NCI-H128 (cell line): Measurements from ENCODE around the gene ISM1.

Source experiments
- DNase-seq: peaks from one replicate; lab custom pipeline; 2025; ENCODE audit not compliant: unreplicated experiment; lab: John Stamatoyannopoulos, UW

ISM1 gene

DNA sequence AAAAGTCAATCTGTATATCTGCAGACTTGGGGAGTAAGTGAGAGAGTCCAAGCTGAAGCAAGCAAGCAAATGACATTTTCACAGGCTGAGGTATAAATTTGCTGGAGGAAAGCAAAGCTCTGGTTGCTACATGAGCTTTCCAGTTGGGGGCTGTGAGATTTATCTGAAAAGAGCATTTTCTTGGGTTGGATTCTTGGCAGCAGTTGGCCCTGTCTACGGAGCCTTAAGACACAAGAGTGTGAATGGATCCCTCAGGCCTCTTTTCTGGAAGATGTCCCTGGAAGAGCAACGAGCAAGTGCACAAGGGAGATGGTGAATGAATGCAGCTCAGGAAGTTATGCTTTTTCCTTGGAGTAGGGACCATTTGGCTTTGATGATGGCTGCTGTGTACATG lies 30.8 kb downstream of the ISM1 start:
- DNase-seq, result no peak

DNA sequence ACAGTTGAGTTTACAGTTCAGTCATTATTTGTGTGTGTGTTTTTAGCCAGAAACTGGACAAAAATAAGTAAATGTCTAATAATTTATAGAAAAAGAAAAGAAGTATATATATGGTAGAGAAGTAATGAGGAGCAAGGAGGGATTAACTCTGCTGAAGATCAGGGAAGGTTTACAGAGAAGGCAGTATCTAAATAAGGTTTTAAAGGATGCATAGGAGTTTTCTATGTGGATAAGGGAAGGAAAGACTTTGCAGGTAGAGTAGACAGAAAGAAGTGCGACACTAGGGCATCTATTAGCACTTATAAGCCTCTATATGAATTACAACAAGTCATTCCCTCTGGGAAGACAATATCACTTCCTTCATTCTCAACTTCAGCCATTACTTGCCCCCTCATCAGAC lies 34.3 kb downstream of the ISM1 start:
- no peak for DNase-seq

DNA sequence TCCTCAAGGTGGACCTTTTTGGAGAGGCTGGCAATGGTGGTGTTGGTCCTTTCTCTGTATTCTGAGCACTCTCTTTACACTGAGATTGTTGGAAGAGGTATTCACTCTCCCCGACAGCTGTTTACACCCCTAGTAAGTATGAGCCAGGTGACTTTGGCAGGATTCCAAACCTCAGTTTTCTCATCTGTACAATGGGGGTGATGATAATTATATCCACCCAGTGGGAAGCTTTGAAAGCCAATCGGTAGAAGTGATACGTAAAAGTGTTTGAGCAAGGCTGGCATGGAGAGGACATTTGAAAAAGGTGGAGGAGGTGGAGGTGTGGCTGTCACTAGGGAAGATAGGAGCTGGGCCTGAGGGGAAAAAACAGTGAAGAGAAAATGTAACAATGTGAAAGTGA lies 35.5 kb downstream of the ISM1 start:
- no peak for DNase-seq

DNA sequence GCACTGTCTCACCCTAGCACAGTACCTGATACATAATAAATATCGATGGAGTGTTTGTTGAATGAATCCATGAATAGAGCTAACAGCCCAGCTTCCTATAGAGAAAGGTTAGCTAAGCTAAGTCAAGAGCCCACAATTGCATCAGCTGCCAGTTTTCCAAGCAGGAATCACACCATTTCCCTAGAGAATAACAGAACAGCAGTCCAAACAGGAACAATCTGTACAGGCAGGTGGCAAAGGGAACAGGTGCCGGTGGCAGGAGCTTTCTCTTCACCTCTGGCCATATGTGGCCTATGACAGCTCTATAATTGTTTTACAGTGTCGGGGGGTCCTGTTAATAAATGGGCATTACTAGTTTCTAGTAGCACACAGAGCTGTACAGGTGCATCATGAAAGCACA lies 38.8 kb downstream of the ISM1 start:
- DNase-seq, result peak; percentile 24

DNA sequence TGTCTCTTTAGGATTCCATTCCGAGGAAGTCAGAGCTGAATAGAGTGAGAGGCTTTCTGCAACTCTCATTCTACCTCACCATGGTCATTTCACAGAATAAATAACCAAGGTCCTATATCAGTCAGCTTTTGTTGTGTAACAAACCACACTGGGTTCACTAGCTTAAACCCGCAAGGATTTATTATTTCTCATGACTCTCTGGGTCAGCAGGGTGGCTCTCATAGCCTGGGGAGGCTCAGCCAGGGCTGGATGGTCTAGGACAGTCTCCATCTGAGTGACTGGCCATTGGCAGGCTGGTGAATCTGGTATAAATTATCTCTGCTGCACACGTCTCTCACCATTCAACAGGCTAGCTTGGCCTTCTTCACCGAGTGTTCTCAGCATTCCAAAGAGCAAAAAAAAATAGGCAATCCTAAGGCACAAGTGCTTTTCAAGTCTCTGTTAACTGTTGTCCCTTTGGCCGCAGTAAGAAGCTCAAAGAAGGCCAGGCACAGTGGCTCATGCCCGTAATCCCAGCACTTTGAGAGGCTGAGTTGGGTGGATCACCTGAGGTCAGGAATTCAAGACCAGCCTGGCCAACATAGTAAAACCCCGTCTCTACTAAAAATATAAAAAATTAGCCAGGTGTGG lies 39.7 kb downstream of the ISM1 start:
- no peak for DNase-seq

DNA sequence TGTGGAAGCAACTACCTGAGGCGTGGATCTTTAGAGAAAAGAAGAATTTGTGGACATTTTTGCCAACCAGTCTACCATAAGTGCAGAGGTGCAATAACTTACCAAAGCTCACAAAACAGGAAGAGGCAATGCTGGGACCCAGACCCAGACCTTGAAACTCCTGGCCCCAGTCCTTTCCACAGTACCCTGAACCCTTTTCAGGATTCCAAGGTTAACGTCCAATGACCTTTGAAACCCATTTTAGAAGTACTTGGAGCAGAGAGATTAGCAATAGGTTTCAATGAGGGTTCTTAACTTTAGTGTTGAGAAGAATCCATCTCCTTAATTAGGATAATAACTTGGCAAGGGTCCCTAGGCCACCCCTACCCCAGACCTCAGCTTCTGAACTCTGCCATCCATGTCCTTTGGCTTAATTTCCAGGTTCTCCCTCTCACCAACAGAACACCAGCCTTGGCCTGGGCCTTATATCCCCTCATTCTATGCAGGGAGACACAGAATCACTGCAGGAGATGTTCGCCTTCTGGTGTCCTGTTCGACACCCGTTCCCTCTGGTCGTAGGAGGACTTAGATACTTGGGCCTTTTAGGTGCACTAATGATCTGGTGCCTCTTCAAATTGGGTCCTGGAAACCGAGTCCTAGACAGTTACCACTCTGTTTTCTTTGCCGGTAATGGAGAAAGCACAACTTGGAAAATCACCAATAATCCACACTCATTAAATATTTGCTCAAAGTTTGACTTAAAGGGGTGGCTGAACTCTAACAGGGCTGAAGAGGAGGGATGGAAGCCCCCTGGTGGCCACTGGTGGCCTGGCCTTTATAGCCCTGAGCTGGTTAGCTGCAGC lies 40.6 kb downstream of the ISM1 start:
- no peak for DNase-seq

DNA sequence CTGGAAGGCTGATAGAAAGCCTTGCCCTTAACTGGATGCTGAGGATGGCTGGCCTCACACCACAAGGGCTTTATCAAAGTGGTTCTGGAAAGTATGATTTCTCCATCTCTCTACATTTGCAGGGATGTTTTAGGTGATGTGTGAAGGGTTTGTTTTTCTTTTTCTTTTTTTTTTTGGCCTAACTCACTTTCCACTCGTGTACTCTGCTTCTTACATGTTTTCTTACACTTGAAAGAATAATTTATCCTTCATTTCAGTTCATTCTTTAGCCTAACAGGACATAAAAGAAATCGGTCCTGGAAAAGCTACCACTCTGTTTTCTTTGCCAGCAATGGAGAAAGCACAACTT lies 41.2 kb downstream of the ISM1 start:
- no peak for DNase-seq

DNA sequence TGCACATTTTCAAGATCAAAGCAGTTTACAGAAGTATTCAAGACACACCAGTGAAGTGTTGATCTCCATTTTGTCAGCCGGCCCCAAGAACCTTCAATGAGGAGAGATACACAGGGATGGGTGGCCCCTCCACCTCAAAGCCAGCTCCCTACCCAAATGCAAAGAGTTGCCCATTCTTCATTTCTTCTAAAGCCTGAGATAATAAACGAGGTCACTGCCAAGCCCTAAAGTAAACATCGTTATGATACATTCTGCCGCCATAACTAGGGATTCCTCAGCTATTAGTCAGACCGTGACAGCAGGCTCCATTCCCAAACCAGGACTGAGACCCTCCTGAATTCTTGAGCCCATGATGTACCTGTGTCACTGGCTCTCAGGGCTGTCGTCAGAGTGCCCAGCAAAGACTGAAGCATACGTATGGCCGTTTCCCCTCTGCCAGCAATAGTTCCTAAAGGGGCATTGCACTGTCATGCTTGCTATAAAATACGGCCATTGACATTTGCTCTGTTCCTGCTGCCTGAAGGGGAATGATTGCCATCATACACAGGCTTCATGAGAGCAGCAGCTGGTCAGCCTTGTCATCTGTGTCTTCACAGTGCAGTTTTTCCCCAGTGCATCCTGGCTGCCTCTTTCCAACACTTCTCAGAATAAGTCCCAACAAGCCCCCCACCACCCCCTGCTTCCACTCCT lies 41.7 kb downstream of the ISM1 start:
- DNase-seq, result no peak

DNA sequence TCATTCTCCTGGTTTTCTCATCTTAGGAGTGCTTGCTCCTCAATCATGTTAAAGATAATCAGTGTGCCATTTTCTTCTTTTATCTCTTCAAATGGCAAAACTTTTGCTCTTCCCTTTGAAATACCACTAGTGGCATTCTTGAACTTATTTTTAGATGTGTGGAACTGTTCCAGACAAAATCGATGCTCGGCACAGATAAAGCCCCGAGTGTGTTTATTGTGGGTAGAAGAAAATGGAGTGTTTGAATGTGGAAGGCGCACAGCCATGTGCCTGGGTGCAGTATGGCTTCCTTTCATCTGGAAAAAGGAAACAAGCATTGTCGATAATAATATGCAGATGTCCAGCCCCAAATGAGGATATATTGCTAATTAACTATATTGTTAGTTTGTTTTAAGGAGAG lies 42.4 kb downstream of the ISM1 start:
- DNase-seq, result no peak

DNA sequence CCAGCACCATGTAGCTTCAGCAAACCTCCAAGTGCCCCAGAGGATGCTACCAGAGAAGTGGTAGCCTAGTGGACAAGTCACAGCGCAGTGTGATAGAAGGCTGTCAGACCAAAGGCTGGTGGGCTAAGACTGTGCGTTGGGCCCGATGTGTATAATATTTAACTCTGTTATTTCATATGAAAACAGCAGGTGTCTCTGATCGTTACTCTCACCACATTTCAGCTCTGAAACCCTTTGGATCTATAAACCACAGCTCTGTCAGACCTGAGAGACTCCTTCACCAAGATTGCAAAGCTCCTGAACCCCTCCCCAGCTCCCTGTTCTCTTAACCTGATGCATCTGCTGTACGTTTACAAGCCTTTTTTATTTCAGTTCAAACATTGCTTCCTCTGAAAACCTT lies 43.8 kb downstream of the ISM1 start:
- DNase-seq, result no peak

DNA sequence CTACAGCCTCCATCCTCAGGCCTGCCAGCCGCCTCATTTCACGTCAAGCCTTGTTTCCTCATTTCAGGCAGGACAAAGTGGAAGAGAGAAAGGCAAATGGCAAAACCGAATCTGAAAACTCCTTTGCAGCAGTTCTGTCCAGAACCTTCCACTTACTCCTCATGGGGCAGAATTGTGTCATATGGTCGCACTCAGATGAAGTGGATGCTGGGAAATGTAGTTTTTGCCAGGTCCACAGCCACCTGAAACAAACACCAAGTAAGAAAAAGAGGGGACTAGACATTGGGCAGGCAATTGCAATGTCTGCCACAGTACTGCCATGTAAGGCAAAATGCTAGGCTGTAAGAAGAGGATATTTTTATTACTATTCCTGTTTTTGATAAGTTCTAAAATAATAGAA lies 44.9 kb downstream of the ISM1 start:
- DNase-seq, result no peak

DNA sequence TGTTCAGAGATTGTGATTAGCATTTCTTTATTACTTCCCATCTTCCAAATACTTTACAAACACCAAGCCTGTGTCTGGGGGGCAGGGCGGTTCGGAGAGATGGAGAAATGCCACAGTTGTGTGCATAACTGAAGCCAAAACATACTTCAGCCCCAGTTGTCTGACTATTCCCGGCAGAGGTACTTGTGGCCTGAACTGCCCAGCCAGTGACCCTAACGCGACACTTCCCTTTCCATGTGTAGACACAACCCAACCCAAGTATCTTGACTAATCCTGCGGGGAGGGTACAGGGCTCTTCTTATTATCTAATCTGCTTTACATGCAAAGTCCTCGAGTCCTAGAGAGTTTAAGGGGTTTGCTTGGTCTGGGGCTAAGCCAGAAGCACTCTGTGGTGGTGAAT lies 46.2 kb downstream of the ISM1 start:
- DNase-seq, result no peak

DNA sequence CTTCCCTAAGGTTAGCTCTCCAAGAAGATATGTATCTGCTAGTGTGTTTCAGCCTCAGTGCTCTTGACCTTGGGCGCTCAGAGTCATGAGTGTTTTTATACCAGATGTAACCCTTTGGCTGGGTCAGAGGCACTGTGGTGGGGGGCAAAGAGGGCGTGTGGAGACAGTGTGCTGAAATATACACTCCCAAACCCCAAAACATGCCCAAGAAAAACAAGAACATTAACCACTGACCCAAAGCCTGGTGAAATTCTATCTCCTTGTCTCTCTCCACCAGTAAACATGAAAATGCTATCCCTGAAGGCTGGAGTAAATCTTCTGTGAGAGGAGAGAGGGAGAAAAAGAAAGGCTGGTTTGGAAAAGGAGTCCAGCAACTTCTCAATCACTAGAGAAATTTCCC lies 47.9 kb downstream of the ISM1 start:
- no peak for DNase-seq

DNA sequence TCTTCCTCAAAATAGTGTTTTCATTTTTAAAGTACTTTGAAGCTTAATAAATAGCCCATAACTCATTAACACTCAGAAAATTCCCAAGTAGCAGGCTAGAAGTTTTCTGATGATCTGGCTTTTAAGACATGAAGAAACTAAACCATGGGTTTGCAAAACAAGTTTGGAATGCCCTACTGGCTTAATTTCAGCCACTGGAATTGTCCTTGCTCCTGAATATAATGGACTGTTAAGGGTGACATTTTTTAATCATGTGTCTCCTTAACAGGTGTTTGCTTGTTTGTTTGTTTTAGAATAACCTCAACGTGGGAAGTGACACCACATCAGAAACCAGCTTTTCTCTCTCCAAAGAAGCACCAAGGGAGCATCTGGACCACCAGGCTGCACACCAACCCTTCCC lies 49.1 kb downstream of the ISM1 start:
- DNase-seq, result no peak

DNA sequence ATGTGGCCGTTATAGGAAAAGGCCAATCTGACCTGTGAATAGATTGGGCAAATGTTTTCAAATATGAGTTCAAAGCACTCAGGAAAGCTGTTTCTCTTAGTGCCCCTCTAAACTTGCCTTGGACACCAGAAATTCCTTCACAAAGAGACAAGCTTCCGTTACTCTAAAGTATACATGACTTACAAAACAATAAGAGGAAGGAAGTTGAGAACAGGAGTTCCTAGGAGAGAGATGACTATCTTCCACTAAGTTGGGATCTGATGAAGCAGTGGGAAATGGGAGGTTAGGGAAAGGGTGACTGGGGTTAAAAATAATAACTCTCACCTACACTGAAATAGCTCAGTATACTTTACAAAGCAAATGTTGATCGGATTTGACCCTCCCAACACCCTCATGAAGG lies 50.0 kb downstream of the ISM1 start:
- DNase-seq, result no peak

DNA sequence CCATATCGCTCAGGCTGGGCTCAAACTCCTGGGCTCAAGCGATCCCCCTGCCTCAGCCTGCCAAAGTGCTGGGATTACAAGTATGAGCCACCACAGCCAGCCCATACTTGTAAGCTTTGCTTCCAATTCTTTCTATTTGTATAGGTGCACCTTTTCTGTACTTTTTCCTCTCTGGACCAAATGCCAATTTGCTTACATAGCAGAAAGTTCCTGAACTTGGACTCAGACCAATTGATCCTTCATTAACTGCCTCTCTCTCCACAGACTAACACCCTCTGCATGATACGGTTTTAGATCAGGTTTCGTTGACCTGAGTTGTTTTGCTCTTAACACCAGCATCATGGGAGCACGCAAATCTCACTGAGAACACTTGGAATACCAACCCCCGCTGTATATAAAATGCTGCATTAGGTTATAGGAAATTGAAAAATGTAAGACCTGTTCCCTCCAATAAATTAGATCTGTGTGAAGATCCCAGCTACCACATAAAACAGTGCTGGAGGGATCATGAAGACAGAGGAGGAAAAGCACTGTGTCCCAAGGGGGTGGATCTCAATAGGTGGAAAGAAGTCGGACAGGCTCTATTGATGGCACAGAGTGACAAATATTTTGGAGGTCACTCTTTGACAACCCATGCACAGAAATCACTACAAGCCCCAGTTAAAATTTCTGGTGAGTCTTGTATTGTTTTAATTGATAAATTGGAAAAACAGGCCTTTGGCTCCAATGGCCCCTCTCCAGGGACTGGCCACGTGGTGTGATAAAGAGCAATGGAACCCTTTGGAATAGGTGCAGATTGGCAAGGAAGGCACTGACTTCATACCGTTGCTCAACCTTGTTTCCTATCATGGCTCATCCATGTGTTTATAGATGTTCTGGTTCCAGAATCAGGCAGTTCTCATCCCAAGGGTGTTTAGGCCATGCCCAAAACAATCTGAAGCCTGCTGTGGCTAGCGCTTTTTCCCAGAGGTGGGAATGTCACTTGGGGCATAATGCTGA lies 51.2 kb downstream of the ISM1 start:
- no peak for DNase-seq

DNA sequence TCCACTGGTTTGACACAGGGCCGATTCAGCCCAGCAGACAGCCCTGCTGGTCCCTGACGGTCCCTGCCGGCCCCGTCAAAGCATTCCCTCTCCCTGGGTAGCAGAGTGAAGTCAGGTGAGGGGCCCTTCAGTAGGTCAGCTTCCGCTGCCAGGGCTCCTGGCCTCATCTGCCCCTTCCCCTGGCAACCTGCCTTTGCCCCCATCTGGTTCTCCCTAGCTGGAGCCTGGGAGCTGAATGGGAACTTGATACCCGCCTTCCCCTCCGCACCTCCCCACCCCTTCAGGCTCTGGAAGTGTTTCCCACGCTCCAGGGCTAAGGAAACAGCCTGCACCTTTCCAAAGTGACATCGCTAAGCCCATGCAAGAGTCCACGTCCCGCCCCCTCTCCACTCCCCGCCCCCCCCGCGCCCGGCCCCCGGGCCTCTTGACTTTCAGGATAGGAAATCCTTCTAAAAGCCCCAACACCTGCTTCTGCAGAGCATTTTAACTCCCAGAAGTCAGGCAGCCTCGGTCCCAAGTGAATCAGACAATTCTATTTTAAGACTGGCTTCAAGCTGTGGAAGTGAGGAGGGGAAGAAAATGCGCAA lies 53.3 kb downstream of the ISM1 start:
- DNase-seq, result peak; percentile 79

DNA sequence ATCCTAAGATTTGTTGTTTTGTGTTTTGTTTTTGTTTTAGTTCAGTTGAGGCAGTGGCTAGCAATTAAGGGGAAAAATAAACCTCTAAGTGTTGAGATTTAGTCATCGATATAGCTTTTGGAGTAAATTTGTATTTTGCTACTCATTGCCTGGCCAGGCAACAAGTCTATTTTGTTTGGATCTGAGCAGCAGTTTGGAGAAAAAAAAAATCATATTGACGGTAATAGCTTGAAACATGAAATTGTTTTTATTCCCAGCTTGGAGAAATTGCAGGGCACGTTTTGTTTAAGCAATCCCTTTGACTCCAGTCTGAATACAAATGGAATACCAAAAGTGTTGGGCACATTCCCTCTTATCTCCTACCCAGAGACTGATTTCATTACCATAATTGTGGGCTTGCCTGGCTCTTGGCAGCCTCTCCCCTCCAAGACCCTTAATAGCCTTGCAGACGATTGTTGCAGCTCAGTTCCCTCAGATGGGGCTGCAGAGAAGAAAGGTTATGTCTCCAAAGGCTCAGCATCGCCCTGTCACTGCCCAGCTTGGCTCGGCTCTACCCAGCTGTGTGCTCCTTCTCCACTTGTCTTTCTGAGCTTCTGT lies 56.0 kb downstream of the ISM1 start:
- no peak for DNase-seq

DNA sequence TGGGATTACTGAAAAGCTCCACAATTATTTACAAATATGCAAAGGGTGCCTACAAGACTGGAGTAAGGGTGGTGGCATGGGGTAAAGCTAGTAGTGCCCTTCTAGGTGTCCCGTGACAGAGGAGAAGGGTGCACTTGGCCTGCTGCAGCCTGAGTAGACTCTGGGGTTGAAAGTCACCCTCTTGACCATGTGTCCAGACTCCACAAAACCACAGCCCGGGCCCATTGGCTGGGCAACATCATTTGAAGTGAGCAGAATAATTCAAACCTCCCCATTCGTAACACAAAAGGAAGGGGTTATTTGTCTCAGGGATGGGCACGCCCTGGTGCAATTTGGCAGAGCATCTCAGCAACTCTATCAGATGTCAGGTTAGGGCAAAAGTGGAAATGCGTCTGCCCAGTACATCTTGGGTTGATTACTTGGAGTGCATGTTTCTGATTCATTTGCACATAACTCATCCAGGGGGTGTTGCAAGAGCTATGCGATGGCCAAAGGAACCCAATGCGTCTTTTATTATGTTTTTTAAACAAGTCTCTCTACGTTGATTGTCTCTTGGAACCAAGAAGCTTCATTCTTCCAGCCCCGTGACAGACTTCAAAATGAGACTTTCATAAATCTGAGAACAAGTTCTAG lies 56.7 kb downstream of the ISM1 start:
- DNase-seq, result no peak
